Endodermal cell (in vitro differentiated cells): ENCODE data around the gene EVX2. TPM values are rescaled to one million over a fixed set of nuclear protein-coding genes. Genes with fewer than 3 reads are reported as not detected.

Source experiments
- DNase-seq: peaks from one replicate; pipeline ENCODE4 v3.0.0-alpha.2; 2017
- H3K27ac ChIP-seq: 2 replicates; pipeline ENCODE4 v1.5.1; 2013; ENCODE audit warnings: mild to moderate bottlenecking, low read depth, low read length, moderate library complexity
- H3K27me3 ChIP-seq: 2 replicates; pipeline ENCODE4 v1.6.1; 2013; ENCODE audit warnings: mild to moderate bottlenecking, low read length, moderate library complexity; ENCODE audit not compliant: insufficient read depth, control insufficient read depth, poor library complexity, severe bottlenecking
- H3K36me3 ChIP-seq: 2 replicates; pipeline ENCODE4 v1.7.0; 2013; ENCODE audit warnings: mild to moderate bottlenecking, low read length, moderate library complexity; ENCODE audit not compliant: control insufficient read depth, insufficient read depth
- H3K4me1 ChIP-seq: one replicate; pipeline ENCODE4 v1.7.0; 2013; ENCODE audit warnings: low read length; ENCODE audit not compliant: control insufficient read depth, insufficient read depth
- H3K4me3 ChIP-seq: 2 replicates; pipeline ENCODE4 v1.5.1; 2013; ENCODE audit warnings: mild to moderate bottlenecking, low read length, moderate library complexity
- H3K9ac ChIP-seq: 2 replicates; pipeline ENCODE4 v1.6.1; 2013; ENCODE audit warnings: mild to moderate bottlenecking, low read length, moderate library complexity; ENCODE audit not compliant: poor library complexity, severe bottlenecking; ENCODE audit errors: extremely low read depth
- H3K9me3 ChIP-seq: 2 replicates; pipeline ENCODE4 v1.6.1; 2013; ENCODE audit warnings: mild to moderate bottlenecking, low read length, moderate library complexity; ENCODE audit not compliant: control insufficient read depth
- H3K27ac Mint-ChIP-seq: 2 replicates; pipeline ENCODE4 v1.8.0; 2020; ENCODE audit warnings: mixed read lengths
- H3K27me3 Mint-ChIP-seq: 2 replicates; pipeline ENCODE4 v1.8.0; 2021; ENCODE audit warnings: mild to moderate bottlenecking, mixed read lengths; ENCODE audit not compliant: insufficient read depth
- H3K36me3 Mint-ChIP-seq: 2 replicates; pipeline ENCODE4 v1.8.0; 2020; ENCODE audit warnings: low read depth, mixed read lengths
- H3K4me1 Mint-ChIP-seq: 2 replicates; pipeline ENCODE4 v1.8.0; 2020; ENCODE audit warnings: mixed read lengths
- H3K4me3 Mint-ChIP-seq: 2 replicates; pipeline ENCODE4 v1.8.0; 2020; ENCODE audit warnings: mild to moderate bottlenecking, moderate library complexity, mixed read lengths
- H3K9me3 Mint-ChIP-seq: 2 replicates; pipeline ENCODE4 v1.8.0; 2020; ENCODE audit warnings: mild to moderate bottlenecking, mixed read lengths
- WGBS, 2 experiments: methylation state at CpG; one replicate each; pipeline versions ENCODE4 v1.1.5 to v1.1.7; 2013; ENCODE audit warnings: missing lambda C conversion rate in 2 of 2, mixed read lengths in 1 of 2; ENCODE audit not compliant: insufficient coverage in 1 of 2, insufficient read length in 1 of 2; 5-methylcytosine and 5-hydroxymethylcytosine counted together
- total RNA-seq, 2 donors: library from RNA; stranded (reverse); fragmentation: NEBNext Ultra II Directional in 1 of 2; extraction: Animal tissue kit (Norgen Biotek cat#: 25700) in 1 of 2; gene quantifications; 2 replicates in 1 of 2; 3 replicates in 1 of 2; pipeline ENCODE4 v1.2.1, GENCODE V29; 2021
- TF ChIP-seq, protein P1 (sequence below): fragments of 200-600 bp; sonication (generic); conservative IDR thresholded peaks from 2 replicates; pipeline ENCODE4 v1.5.0; 2021; ENCODE audit warnings: antibody characterized with exemption, mild to moderate bottlenecking

The EVX2 gene
- total RNA-seq, 2 donors from 2014 or later = not detected

- H3K36me3 ChIP-seq = no peaks in the 10 kb centered on the region
- Mint-ChIP-seq H3K27me3 (peaks cover 97% of the 10 kb centered on the region), H3K9me3 (peaks cover 8% of the 10 kb centered on the region), H3K27ac (no peak overlapping the region), H3K4me1 (peaks cover 6% of the 10 kb centered on the region), H3K36me3 (no peaks in the 10 kb centered on the region), H3K4me3 (no peak overlapping the region)
- H3K4me1 ChIP-seq = no peaks in the 10 kb centered on the region
- H3K27me3 ChIP-seq = peaks cover 99% of the 10 kb centered on the region
- no peak overlapping the region for H3K4me3 ChIP-seq
- H3K9ac ChIP-seq = no peak overlapping the region
- 7 to 8% methylated on average over 26 to 29 of the region's 29 CpGs for WGBS, 2 experiments
- no peak overlapping the region for H3K27ac ChIP-seq
- TF ChIP-seq, protein P1, sequence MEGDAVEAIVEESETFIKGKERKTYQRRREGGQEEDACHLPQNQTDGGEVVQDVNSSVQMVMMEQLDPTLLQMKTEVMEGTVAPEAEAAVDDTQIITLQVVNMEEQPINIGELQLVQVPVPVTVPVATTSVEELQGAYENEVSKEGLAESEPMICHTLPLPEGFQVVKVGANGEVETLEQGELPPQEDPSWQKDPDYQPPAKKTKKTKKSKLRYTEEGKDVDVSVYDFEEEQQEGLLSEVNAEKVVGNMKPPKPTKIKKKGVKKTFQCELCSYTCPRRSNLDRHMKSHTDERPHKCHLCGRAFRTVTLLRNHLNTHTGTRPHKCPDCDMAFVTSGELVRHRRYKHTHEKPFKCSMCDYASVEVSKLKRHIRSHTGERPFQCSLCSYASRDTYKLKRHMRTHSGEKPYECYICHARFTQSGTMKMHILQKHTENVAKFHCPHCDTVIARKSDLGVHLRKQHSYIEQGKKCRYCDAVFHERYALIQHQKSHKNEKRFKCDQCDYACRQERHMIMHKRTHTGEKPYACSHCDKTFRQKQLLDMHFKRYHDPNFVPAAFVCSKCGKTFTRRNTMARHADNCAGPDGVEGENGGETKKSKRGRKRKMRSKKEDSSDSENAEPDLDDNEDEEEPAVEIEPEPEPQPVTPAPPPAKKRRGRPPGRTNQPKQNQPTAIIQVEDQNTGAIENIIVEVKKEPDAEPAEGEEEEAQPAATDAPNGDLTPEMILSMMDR = no peak
- peaks cover 6% of the 10 kb centered on the region for H3K9me3 ChIP-seq
- DNase-seq = peak; percentile 56
Measured at GRCh38 chr2:176111846-176112374, 28.1 kb upstream of the EVX2 start.

- peak; percentile 92 for DNase-seq
- Mint-ChIP-seq H3K9me3 (peaks cover 2% of the 10 kb centered on the region), H3K4me3 (no peak overlapping the region), H3K4me1 (peaks cover 8% of the 10 kb centered on the region), H3K27ac (no peak overlapping the region), H3K36me3 (no peaks in the 10 kb centered on the region), H3K27me3 (peaks cover 95% of the 10 kb centered on the region)
- WGBS, 2 experiments = 3 to 5% methylated on average over 9 to 16 of the region's 16 CpGs
- Histone ChIP-seq H3K36me3 (no peaks in the 10 kb centered on the region), H3K27me3 (peaks cover 99% of the 10 kb centered on the region), H3K4me1 (no peaks in the 10 kb centered on the region), H3K9me3 (no peaks in the 10 kb centered on the region), H3K9ac (no peak overlapping the region), H3K4me3 (no peak overlapping the region), H3K27ac (no peak overlapping the region)
- TF ChIP-seq, protein P1 = peak; percentile 87
Measured at GRCh38 chr2:176111309-176111663, 27.5 kb upstream of the EVX2 start.

- Histone ChIP-seq H3K4me1 (no peaks in the 10 kb centered on the region), H3K27me3 (peaks cover 99% of the 10 kb centered on the region), H3K9ac (no peak overlapping the region), H3K36me3 (no peaks in the 10 kb centered on the region), H3K4me3 (no peak overlapping the region), H3K9me3 (no peaks in the 10 kb centered on the region), H3K27ac (no peak overlapping the region)
- Mint-ChIP-seq H3K36me3 (no peaks in the 10 kb centered on the region), H3K9me3 (no peaks in the 10 kb centered on the region), H3K4me3 (no peak overlapping the region), H3K4me1 (peaks cover 12% of the 10 kb centered on the region), H3K27me3 (peaks cover 95% of the 10 kb centered on the region), H3K27ac (no peak overlapping the region)
- 27 to 36% methylated on average over 6 to 7 of the region's 7 CpGs for WGBS, 2 experiments
- DNase-seq = no peak
- TF ChIP-seq, protein P1 = no peak
Measured at GRCh38 chr2:176110415-176111308, 26.9 kb upstream of the EVX2 start.
